GM12875 (cell line): Measurements from ENCODE around the gene STAC2.
A peak's percentile ranks its signal among the peaks of the same experiment; 100 is the strongest.

Experiments used
- H3K4me3 ChIP-seq: one replicate; pipeline ENCODE4 v1.5.1; 2011; ENCODE audit warnings: low read depth, low read length, control low read depth
- CTCF ChIP-seq: IDR thresholded peaks from 2 replicates; pipeline ENCODE4 v1.5.1; 2011; ENCODE audit warnings: low read depth, mild to moderate bottlenecking, control low read depth, inconsistent platforms, low read length, moderate library complexity, borderline replicate concordance; ENCODE audit not compliant: insufficient read depth

The STAC2 gene

GRCh38 chr17:39167476-39167875 is 58.3 kb downstream of the STAC2 start:
- no peak for TF ChIP-seq CTCF
- H3K4me3 ChIP-seq: no peak overlapping the region

- no peak for TF ChIP-seq CTCF
- no peak overlapping the region for H3K4me3 ChIP-seq
Measured at GRCh38 chr17:39166437-39167335, 59.1 kb downstream of the STAC2 start.

- TF ChIP-seq CTCF: no peak
- H3K4me3 ChIP-seq: peak within 1 kb of the TSS; percentile 54
Measured at GRCh38 chr17:39165841-39166349, 59.9 kb downstream of the STAC2 start, which contains the start of gene ARL5C. Gene ARL5C (minus strand): TSS chr17:39166161. CDS start chr17:39165760, 401 bp downstream.

DNA sequence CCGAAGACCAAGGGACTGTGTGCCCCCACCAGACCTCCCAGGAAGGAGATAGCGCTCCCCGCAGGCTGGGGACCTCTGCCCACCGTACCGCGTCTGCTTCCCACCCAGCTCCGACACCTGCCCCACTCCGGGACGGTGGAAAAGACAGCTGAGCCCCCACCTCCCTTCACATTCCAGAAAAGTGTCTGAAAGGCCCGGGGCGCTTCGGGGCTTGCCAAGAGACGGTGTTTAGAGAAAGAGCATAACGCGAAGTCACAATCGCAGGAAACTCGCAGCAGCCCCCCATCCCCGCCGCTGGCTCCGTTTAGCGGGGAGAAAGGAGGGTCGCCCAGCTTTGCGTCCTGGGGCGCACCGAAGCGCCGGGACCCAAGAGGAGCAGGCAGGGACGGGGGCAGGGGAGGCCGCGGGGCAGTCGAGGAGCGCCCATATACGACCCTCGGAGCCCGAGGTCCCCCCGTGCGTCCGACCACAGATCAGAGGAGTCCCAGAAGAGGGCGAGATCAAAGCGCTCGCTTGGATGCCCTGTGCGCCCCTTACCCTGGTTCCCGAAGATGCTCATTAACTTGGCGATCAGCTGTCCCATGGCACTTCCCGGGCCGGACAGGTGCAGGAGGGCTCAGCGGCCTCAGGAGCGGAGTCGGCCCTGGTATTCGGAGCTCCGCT is 60.4 kb downstream of the STAC2 start:
- peak overlapping the region; percentile 54 for H3K4me3 ChIP-seq
- TF ChIP-seq CTCF: no peak

DNA sequence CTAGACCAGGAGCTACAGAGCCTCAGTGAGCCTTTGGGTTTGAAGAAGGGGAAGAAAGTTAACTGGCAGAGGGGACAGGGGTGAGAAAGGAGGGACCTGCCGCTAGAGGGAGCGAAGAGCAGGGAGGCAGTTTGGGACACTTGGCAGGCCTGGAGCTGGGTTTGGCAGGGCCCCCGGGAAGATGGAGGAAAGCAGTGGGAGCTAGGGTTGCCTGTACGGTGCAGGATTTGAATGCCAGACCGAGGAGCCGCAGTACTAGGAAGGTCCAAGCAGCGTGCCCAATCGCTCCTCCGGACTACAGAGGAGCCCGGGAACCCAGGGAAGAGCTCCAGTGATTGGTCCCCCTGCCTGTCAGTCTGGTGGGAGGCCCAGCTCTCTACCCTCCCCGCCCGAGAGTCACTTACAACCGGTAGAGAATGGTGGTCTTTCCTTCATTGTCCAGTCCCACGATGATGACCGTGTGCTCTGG is 61.0 kb downstream of the STAC2 start:
- peak overlapping the region; percentile 54 for H3K4me3 ChIP-seq
- peak; percentile 98 for TF ChIP-seq CTCF

- H3K4me3 ChIP-seq: no peak overlapping the region
- TF ChIP-seq CTCF: no peak
Measured at GRCh38 chr17:39161962-39162361, 63.8 kb downstream of the STAC2 start.
